Pancreas (tissue), 10 donors: ENCODE measurements around the gene PTGR2. TPM values are rescaled to one million over a fixed set of nuclear protein-coding genes. Genes with fewer than 3 reads are reported as not detected.

ENCODE experiments used
- ATAC-seq, 4 donors: fragments of 200-7000 bp; cut with Tn5 transposase; one replicate each; pipeline versions ENCODE4 v1.8.0 to v1.9.1; 2020; ENCODE audit warnings: mild to moderate bottlenecking in 4 of 4, moderate library complexity in 4 of 4
- DNase-seq, 6 donors: peaks; one replicate each; pipeline ENCODE4 v3.0.0-alpha.2; 2020
- FAIRE-seq: peaks from 2 replicates; lab custom pipeline; 2012; peaks lifted over from hg19 to GRCh38; lab: Jason Lieb, UNC
- H3K27ac ChIP-seq, 4 donors: fragments of 200-600 bp; sonication (generic); 1 replicate in 3 of 4; 2 replicates in 1 of 4; pipeline versions ENCODE4 v1.5.0 to v1.8.0; 2020
- H3K27me3 ChIP-seq, 4 donors: fragments of 200-600 bp; one replicate each; pipeline ENCODE4 v1.8.0; 2021
- H3K36me3 ChIP-seq, 3 donors: fragments of 200-600 bp; sonication (generic) in 1 of 3; one replicate each; pipeline versions ENCODE4 v1.5.0 to v1.8.0; 2020 to 2021
- H3K4me1 ChIP-seq, 3 donors: fragments of 200-600 bp; one replicate each; pipeline ENCODE4 v1.8.0; 2021
- H3K4me3 ChIP-seq, 4 donors: fragments of 200-600 bp; sonication (generic) in 2 of 4; one replicate each; pipeline versions ENCODE4 v1.5.0 to v1.8.0; 2020 to 2021
- H3K9me3 ChIP-seq, 4 donors: fragments of 200-600 bp; one replicate each; pipeline ENCODE4 v1.8.0; 2021
- WGBS, 2 donors: extraction: QIAGEN DNeasy Blood & Tissue Kit; methylation state at CpG; one replicate each; pipeline ENCODE4 v1.1.7; 2013; 5-methylcytosine and 5-hydroxymethylcytosine counted together
- intact Hi-C, 3 donors: fragments of 100-400 bp; cut with DNase I; formaldehyde crosslinking; loops; one replicate each; pipeline versions ENCODE4 v1.11.1 to v1.14.2; 2022
- polyA plus RNA-seq, 2 donors: library from polyadenylated mRNA; stranded (reverse); fragments of 200-250 nt; gene quantifications; one replicate each; pipeline ENCODE4 v1.2.3, GENCODE V29; 2013
- total RNA-seq, 6 donors: library from RNA; stranded (reverse); fragmentation: NEBNext Ultra II Directional in 4 of 6; extraction: Animal tissue kit (Norgen Biotek cat#: 25700) in 4 of 6; gene quantifications; one replicate each; pipeline versions ENCODE4 v1.2.1 to v1.2.4, GENCODE V29; 2021 to 2023
- TF ChIP-seq, protein P1 (sequence below), 4 donors: fragments of 200-600 bp; sonication (generic) in 3 of 4; IDR thresholded peaks; one replicate each; pipeline versions ENCODE4 v1.5.0 to v1.8.0; 2021; ENCODE audit warnings: antibody characterized with exemption in 4 of 4
- donor health status: healthy with polysubstance abuse.
- donor health status: DM: no; HTN: no; CAD: no; lungs with moderate emphysema.
- donor health status: DM: no; HTN: no; CAD: no.
- donor health status: control.
- donor health status: control.
- donor health status: Bipolar disorder and iron deficiency.
- donor health status: DM: yes; HTN: yes; CAD: no.
- donor health status: DM: no; HTN: no; CAD: no.
- donor health status: DM: no; HTN: no; CAD: no.
- donor health status: DM: yes; HTN: yes; CAD: no.

Gene PTGR2
- total and polyA plus RNA-seq, 8 donors = 3.5 to 7.2 (median 5.2) TPM

DNA sequence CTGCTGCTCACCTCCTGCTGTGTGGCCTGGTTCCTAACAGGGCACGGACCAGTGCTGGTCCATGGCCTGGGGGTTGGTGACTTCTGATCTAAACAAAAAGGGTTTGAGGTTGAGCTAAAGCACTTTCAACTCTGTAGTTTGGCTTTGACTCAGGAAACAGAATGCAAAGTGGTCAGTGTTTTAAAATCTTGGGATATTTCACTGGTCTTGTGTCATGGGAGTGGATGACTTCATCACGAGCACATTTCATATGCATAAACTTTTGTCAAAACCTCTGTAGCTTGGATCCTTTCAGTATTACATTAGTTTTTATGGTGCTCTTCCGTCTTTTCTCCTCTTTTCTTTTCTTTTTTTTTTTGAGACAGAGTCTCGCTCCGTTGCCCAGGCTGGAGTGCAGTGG, 72.7 kb downstream of the PTGR2 start:
- 82 to 87% methylated on average over 5 of the region's 5 CpGs for WGBS, 2 donors
- Histone ChIP-seq H3K4me3 (no peak overlapping the region), H3K27ac (no peak overlapping the region), H3K36me3 (peaks cover 12 to 78% (median 29%) of the 10 kb centered on the region in 3 donors), H3K4me1 (no peaks in the 10 kb centered on the region), H3K9me3 (no peaks in the 10 kb centered on the region), H3K27me3 (no peaks in the 10 kb centered on the region)
- intact Hi-C loops = no loop called here
- TF ChIP-seq, protein P1, sequence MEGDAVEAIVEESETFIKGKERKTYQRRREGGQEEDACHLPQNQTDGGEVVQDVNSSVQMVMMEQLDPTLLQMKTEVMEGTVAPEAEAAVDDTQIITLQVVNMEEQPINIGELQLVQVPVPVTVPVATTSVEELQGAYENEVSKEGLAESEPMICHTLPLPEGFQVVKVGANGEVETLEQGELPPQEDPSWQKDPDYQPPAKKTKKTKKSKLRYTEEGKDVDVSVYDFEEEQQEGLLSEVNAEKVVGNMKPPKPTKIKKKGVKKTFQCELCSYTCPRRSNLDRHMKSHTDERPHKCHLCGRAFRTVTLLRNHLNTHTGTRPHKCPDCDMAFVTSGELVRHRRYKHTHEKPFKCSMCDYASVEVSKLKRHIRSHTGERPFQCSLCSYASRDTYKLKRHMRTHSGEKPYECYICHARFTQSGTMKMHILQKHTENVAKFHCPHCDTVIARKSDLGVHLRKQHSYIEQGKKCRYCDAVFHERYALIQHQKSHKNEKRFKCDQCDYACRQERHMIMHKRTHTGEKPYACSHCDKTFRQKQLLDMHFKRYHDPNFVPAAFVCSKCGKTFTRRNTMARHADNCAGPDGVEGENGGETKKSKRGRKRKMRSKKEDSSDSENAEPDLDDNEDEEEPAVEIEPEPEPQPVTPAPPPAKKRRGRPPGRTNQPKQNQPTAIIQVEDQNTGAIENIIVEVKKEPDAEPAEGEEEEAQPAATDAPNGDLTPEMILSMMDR (IDR thresholded peaks at IDR 0.05) = no peak
- ATAC-seq (no peak), DNase-seq (no peak), FAIRE-seq (no peak)

Other genes starting within 250 kb of the PTGR2 start
- gene ACOT6, start 239.3 kb upstream of the PTGR2 start, total RNA-seq = not detected
- not detected for gene ACOT6, start 239.3 kb upstream of the PTGR2 start, polyA plus RNA-seq
- 1 to 10 TPM; 4.7 to 9.2 (median 7.1) TPM for gene DNAL1, start 206.8 kb upstream of the PTGR2 start, total RNA-seq
- 1 to 10 TPM; 3.2 to 3.8 TPM for gene DNAL1, start 206.8 kb upstream of the PTGR2 start, polyA plus RNA-seq
- 10 to 100 TPM in 2 of 6 donors, 1 to 10 TPM in 4; 2.8 to 11.7 (median 6.5) TPM for gene PNMA1, start 137.4 kb upstream of the PTGR2 start, total RNA-seq
- gene PNMA1, start 137.4 kb upstream of the PTGR2 start, polyA plus RNA-seq = 10 to 100 TPM in 1 of 2 donors, 1 to 10 TPM in 1; 6.2 to 25.4 TPM
- gene ZNF410, start 35.0 kb downstream of the PTGR2 start, total RNA-seq = 10 to 100 TPM; 13.3 to 24.2 (median 15.8) TPM
- gene ZNF410, start 35.0 kb downstream of the PTGR2 start, polyA plus RNA-seq = 10 to 100 TPM; 15.3 to 23.4 TPM
- gene FAM161B, start 98.3 kb downstream of the PTGR2 start, total RNA-seq = 1 to 10 TPM in 5 of 6 donors, under 1 TPM in 1; 0.97 to 2.0 (median 1.2) TPM
- 1 to 10 TPM; 1.4 to 2.0 TPM for gene FAM161B, start 98.3 kb downstream of the PTGR2 start, polyA plus RNA-seq
- 1 to 10 TPM; 5.1 to 8.1 (median 6.7) TPM for gene COQ6, start 98.5 kb downstream of the PTGR2 start, total RNA-seq
- 10 to 100 TPM in 1 of 2 donors, 1 to 10 TPM in 1; 6.5 to 19.8 TPM for gene COQ6, start 98.5 kb downstream of the PTGR2 start, polyA plus RNA-seq
- 1 to 10 TPM; 3.6 to 7.4 (median 5.6) TPM for gene ENTPD5, start 167.5 kb downstream of the PTGR2 start, total RNA-seq
- 1 to 10 TPM; 2.7 to 3.1 TPM for gene ENTPD5, start 167.5 kb downstream of the PTGR2 start, polyA plus RNA-seq
- 1 to 10 TPM; 1.0 to 2.3 (median 1.9) TPM for gene BBOF1, start 167.5 kb downstream of the PTGR2 start, total RNA-seq
- gene BBOF1, start 167.5 kb downstream of the PTGR2 start, polyA plus RNA-seq = 1 to 10 TPM; 2.5 to 4.6 TPM
- 10 to 100 TPM; 11.3 to 36.1 (median 19.4) TPM for gene ALDH6A1, start 232.6 kb downstream of the PTGR2 start, total RNA-seq
- 1 to 10 TPM; 5.6 to 6.5 TPM for gene ALDH6A1, start 232.6 kb downstream of the PTGR2 start, polyA plus RNA-seq
- gene LIN52, start 233.1 kb downstream of the PTGR2 start, total RNA-seq = 1 to 10 TPM; 1.6 to 4.3 (median 2.7) TPM
- 1 to 10 TPM; 3.8 to 4.6 TPM for gene LIN52, start 233.1 kb downstream of the PTGR2 start, polyA plus RNA-seq